ENCODE measurements around the gene MRGPRF.

MRGPRF gene

DNA sequence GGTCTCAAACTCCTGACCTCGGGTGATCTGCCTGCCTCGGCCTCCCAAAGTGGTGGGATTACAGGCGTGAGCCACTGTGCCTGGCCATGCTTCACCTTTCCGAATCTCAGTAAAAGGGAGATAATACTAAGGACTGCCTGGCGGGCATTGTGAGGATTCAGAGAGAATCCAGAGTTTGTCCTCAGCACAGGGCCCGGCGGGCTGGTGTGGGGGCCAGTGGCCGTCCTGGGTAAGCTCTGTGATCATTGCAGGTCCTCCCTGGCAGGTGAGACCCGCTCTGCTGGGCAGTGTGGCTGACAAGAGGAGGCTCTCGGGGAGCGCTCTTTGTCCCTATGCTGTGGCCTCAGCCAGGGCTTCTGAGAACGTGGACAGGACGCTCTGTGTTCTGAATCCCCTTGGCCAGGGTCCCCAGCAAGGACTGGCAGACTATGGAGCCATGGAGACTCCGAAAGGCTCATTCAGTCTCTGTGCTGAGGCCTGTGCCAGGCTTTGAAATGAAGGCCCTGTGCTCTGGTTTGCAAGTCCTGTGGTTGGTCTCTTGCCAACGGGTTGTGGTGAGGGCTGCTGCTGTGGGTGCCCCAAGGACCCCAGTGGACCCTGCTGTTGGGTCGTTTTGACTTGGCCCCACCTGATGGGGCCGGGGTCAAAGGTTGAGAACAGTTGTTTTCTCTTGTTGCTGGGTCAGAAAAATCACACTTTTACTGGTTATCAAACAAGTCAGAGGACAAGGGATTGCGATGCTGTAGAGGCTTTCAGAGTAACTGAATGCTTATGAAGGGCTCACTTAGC, 37.7 kb upstream of the MRGPRF start:
- DNase-seq, result no peak

GRCh38 chr11:69049490-69049867, 36.4 kb upstream of the MRGPRF start:
- DNase-seq, result no peak

DNA sequence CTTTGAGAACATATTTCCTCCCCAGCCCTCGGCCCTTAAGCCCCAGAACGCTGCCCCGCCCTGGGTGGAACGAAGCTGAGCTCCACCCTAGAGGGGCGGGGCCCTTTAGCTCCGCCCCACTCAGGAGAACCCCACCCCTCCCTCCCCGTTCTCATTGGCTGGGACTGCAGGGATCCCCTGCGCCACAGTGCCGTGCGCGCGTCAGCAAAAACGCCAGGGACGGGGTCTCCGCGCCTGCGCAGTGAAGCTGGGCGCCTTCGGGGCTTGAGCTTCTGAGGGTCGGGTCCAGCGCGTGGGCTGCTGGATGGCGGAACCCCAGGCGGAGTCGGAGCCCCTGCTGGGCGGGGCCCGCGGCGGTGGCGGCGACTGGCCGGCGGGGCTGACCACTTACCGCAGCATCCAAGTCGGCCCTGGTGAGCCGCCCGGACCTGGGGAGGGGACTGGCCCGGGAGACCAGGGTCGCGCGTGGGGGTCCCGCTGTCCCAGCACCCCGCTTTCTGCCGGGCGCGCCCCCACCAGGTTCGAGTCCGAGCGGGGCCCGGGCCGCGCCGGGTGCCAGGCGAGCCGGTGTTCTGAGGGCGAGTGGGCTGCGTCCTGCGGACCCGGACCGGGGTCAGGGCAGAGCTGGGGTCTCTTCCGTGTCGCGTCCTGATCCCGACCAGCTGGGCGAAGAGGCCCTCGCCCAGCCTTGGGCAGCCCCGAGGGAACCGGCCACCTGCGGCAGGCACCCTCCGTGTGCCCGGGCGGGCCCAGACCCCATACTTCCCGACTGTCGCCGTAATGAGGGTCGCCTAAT, 35.8 kb upstream of the MRGPRF start, which contains the start of gene TPCN2:
Gene TPCN2 (plus strand): TSS at position 239 of the 796 bp plus-strand sequence. CDS start 66 bp downstream, at position 305.
- DNase-seq, result peak; percentile 84

DNA sequence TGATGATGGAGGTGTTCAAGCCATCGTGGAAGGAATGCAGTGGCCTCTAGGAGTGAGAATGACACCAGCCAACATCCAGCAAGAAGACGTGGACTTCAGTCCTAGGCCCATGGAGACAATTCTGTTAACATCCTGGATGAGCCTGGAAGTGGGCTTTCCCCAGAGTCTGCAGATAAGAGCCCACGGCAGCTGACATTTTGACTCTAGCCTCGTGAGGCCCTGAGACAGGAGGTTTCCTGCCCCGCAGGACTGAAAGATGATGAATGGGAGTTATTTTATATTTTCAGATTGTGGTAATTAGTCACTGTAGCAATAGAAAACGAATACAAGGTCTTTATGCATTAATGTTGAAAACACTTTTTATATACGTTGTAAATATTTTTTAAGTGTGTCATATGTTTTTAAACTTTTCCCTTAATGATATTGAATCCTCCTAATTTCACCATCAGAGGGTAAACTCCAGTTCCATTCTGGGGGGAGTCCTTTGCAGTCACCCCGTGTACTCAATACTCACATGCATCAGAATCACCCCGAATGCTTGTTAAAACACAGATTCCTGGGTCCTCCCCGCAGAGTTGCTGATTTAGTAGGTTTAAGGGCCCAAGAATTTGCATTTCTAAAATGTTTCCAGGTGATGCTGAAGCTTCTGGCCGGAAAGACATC, 35.1 kb upstream of the MRGPRF start:
- no peak for DNase-seq

GRCh38 chr11:69044111-69045013, 31.3 kb upstream of the MRGPRF start:
- DNase-seq, result no peak

DNA sequence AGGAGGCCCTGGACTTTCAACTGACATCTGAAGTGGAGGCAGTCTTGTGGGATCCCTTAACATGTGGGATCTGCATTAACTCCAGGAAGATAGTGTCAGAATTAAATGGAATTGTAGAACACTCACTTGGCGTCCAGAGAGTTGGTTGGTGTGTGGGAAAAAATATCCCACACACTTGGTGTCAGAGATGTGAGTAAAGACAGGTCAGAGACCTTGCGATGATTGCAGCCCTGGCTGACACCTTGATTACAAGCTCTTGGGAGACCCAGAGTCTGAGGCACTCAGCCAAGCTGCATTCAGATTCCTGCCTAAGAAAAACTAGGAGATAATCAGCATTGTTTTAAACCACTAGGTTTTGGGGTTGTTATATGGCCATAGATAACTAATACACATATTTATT, 28.5 kb upstream of the MRGPRF start:
- DNase-seq, result no peak

DNA sequence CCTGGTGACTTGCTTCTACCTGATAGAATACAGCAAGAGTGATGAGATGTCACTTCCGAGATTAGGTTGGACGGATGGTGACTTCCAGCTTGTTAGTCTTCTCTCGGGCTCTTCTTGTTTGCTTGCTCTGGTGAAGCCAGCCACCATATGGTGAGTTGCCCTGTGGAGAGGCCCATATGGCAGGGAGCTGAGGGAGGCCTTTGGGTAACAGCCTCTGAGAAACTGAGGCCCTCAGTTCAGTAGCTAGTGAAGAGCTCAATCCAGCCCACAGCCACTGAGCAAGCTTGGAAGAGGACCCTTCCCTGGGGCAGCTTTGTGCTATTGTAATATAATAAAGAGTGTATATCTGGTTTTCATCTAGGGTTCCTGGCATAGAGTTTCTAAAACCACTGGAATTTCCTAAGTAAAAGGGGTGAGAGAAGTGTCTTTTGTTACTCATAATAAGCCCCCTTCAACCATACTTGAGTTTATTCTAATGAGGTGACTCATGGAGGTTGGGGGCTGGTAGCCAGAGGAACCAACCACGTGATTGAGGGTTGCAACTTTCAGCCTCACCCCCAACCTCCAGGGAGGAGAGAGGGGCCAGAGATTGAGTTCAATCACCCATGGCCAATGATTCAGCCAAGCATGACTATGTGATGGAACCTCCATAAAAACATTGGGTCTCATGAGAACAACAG, 27.7 kb upstream of the MRGPRF start:
- DNase-seq, result no peak

DNA sequence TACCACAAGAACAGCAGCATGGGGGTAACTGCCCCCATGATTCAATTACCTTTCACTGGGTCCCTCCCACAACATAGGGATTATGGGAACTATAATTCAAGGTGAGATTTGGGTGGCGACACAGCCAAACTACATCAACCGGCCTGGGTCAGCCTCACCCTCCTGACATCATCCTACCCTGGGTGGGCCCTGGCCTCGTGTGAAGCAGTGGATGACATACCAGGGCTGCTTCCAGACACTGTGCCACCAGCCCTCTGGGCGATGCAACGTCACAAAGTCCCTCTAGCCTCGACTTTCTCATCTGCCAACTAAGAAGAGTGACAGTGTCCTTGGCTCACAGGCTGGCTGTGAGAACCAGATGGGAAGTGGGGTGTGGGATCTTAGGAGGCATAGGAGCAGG, 27.0 kb upstream of the MRGPRF start:
- no peak for DNase-seq

GRCh38 chr11:69039501-69039900, 26.5 kb upstream of the MRGPRF start:
- DNase-seq, result no peak

DNA sequence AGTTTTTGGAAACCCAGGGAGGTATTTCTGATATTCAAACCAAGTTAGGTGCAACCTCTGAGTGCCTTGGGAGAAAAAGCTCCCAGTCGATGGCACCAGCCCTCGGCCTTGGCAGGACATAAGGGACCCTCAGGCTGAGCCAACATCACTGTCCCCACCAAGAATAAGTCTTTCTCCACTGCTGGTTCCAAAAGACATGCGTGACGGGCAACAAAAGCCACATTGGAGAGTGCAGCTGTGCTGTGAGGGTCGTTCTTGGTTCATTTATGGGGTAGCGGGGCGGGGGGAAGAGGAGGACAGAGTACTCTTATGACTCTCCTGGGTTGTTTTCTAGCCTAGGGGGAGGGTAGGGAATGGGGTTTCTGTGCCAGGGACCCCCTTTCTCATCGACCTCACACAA, 24.5 kb upstream of the MRGPRF start:
- no peak for DNase-seq

- DNase-seq, result no peak
These were observed 24.0 kb upstream of the MRGPRF start for GRCh38 chr11:69037074-69037473.

- DNase-seq, result no peak
These were observed 22.9 kb upstream of the MRGPRF start for GRCh38 chr11:69035946-69036340.

GRCh38 chr11:69035150-69035945, 22.3 kb upstream of the MRGPRF start:
- DNase-seq, result no peak

DNA sequence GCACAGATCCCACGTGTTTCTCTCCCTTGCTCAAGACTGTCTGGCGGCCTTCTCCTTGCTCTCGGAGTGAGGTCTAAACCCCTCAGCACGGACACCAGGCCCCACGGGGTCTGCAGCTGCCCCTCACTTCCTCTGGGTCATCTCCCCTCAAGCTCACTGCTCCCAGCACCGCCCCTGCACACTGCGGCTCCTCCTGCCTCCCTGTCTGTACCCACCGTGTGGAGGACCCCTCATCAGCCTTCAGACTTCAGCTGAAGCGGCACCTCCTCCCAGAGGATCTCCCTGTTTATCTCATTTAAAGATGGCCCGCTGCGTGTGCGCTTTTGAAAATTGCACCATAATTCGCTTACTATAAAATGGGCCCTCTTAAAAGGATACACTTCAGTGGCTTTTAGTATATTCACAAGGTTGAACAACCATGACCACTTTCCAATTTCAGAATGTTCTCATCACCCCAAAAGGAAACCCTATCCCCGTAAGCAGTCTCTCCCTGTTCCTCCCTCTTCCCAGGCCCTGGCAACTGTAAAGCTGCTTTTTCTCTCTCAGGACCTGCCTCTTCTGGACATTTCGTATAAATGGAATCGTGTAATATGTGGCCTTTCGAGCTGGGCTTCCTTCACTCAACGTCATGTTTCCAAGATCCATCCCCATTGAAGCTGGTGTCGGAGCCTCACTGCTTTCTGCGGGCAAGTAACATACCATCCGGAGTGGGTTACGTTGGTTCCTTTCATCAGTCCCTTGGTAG, 21.2 kb upstream of the MRGPRF start:
- no peak for DNase-seq

GRCh38 chr11:69033431-69033830, 20.4 kb upstream of the MRGPRF start:
- DNase-seq, result no peak

DNA sequence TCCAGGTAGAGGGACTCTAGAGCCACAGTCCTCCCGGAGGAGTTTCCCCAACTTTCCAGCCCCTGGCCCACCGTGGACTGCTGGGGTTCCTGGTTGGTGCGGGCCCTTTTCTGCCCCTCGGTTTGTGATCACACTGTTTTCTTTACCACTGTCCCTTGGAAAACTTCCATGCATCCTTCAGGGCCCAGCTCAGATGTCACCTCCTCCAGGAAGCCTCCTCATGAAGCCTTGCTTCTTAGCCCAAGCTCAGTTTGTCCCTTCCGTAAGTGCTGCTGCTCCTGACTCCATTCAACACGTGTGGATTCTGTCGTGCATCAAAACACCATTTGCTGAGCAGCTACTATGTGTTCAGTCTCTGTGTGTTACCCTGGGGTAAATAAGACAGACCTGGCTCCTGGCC, 19.8 kb upstream of the MRGPRF start:
- DNase-seq, result no peak

DNA sequence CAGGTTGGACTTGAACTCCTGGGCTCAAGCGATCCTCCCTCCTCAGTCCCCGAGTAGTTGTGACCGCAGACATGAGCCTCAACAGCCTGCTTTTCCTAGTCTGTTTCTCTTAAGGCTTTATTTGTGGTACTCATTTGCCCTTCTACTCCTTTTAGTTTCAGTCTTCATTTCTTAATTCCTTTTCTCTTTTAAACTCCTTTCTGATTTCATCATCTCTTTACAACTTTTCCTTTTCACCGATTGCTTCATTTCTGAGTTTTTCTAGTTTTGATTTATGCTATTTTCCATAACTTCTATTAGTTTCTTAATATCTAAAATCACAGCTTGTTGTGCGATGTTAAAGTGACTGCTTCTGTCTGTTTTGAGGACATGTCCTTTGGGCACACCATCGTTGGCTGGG, 17.3 kb upstream of the MRGPRF start:
- no peak for DNase-seq

DNA sequence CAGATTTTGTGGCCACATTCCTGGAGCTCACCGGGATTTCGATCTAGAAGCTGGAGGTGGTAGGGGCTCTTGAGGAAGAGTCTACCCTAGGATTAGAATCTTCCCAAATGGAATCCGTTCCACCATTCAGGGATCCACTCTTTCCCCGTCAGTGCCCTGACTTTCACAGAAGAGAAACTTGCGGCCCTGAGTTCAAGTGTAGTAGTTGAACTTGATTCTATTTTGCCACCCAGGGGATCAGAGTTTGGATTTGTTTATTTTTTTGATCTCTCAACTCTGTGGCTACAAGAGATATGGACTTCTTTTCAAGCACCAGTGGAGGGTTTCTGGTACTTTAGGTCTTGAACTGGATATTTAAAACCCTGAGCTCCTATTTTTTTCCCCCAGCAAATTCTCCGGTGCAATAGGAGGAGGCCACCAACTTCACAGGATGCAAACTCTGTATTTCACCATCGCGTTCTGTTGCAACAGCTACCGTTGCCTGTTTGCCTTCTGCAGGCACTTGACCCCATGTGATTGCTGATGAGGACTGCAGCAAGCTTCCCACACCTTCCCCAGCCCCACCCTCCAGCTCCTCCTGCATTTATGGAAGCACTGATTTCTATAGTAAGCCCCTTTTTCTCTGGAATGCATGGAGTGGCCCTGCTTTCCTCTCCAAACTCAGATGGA, 14.8 kb upstream of the MRGPRF start:
- no peak for DNase-seq

DNA sequence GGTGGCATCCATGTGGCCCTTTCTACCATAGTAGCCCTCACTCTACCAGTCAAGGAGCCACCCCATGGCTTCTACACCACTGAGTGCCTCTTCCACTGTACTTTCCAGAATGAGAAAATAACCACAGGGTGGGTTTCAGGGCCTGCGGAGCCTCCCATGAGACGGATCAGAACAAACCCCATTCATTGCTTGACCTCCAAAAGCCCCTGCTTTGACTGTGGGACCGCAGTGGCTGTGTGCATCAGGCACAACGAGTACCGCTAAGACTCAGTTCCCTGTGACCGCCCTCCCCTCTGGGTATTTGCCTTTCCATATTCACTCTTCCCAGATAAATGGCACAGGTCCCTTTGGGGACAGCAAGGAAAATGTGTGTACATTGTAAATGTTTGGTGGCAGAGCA, 11.5 kb upstream of the MRGPRF start:
- DNase-seq, result no peak

GRCh38 chr11:69022260-69022659, 9.2 kb upstream of the MRGPRF start:
- DNase-seq, result no peak

All from activated gamma-delta T cell treated with Interleukin-2 at 50 U/mL for 16 hours (primary cell).